GM19238 (cell line): Measurements from ENCODE around the gene ERCC2.

Source experiments
- DNase-seq: peaks from one replicate; pipeline ENCODE4 v3.0.0; 2011; ENCODE audit warnings: low spot score; ENCODE audit not compliant: insufficient read length

The ERCC2 gene

DNA sequence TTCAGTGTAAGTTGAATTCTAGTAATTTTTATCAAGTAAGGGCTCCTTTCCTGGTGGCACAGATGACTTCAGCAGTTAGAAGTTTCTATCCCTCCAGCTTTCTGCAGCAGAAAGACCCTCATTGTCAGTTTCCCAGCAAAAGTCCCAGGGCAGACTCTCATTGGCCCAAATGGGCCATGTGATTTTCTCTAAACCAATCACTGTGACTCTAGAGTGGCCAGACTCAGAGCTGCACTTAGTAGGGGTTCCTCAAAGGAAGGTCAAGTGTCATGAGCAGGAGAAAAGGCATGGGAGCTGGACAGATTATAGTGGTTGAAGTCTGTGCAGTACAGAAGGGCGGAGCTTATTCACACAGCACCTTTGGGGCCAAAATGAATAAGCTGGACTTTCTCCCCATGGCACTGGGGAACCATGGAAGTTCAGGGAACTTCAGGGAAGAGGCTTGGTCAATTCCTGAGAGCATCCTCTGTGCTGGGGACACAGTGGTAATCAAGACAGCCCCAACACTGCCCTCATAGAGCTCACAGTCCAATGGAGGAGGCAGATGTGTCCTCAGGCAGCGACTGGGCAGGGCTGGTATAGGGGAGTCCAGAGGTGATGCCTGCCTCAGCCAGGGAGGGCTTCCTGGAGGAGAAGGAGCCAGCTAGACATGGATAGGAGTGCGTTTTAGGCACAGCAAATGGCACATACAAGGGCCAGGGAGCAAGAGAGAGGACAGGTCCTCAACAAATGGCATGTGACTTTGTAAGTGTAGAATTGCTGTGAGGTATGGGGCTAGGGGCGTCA is 66.0 kb downstream of the ERCC2 start:
- DNase-seq = no peak

DNA sequence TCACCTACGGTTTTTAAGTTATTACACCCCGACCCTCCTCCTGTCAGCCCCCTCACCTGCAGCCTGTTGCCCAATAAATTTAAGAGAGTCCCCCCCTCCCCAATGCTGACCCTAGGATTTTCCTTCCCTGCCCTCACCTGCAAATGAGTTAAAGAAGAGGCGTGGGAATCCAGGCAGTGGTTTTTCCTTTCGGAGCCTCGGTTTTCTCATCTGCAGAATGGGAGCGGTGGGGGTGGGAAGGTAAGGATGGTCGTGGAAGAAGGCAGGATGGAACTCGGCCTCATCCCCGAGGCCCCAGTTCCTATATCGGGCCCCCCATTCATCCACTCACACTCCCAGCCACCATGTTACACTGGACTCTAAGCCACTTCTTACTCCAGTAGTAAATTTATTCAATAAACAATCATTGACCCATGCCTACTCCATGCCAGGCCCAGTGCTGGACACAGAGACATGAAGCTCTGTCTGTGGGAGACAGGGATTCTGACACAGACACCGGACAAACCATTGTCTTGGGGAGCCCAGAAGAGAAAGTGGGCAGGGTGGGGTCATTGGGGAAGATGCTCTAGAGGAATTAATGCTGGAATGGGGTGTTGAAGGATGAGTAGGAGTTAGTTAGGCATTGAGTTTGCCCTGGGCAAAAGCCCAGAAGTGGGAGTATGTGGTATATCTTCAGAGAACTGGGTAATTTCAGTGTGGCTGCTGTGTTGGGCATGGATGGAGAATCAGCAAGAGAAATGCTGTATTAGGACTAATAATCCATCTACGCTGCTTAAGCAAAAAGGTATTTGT is 66.9 kb downstream of the ERCC2 start:
- DNase-seq = no peak

DNA sequence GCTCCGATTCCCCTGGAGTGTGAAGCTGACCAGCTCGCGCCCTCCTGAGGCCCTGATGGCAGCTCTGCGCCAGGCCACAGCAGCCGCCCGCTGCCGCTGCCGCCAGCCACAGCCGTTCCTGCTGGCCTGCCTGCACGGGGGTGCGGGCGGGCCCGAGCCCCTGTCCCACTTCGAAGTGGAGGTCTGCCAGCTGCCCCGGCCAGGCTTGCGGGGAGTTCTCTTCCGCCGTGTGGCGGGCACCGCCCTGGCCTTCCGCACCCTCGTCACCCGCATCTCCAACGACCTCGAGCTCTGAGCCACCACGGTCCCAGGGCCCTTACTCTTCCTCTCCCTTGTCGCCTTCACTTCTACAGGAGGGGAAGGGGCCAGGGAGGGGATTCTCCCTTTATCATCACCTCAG is 68.0 kb downstream of the ERCC2 start:
- no peak for DNase-seq
